ENCODE measurements around the gene RPL5.

DNA sequence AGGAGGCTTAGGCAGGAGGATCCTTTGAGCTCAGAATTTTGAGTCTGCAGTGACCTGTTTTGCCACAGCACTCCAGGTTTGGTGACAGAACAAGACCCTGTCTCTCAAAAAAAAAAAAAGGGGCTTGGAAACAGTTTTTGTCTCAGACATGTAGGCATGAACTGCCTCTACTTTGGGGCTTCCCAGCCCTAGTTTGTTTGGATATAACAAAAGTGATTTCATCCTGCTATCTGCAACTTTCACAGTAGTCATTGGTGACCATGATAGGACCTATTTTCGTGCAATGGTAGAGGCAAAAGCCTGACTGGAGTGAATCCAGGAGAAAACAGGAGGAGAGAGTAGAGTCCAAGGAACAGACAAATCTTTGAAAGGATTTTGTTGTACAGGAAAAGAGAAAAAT is 26.6 kb upstream of the RPL5 start:
- TF ChIP-seq ZBTB33 (IDR thresholded peaks at IDR 0.05; ENCODE audit: extremely low read depth, insufficient replicate concordance, low read length) (no peak), YY1 (IDR thresholded peaks at IDR 0.05; ENCODE audit: extremely low read depth, insufficient replicate concordance, low read depth, low read length) (no peak), RAD21 (IDR thresholded peaks at IDR 0.05; ENCODE audit: low read depth) (no peak), TCF7L2 (IDR thresholded peaks at IDR 0.05; ENCODE audit: borderline replicate concordance, extremely low read depth, insufficient read depth, insufficient read length) (no peak)
- TF ChIP-seq, protein P1, sequence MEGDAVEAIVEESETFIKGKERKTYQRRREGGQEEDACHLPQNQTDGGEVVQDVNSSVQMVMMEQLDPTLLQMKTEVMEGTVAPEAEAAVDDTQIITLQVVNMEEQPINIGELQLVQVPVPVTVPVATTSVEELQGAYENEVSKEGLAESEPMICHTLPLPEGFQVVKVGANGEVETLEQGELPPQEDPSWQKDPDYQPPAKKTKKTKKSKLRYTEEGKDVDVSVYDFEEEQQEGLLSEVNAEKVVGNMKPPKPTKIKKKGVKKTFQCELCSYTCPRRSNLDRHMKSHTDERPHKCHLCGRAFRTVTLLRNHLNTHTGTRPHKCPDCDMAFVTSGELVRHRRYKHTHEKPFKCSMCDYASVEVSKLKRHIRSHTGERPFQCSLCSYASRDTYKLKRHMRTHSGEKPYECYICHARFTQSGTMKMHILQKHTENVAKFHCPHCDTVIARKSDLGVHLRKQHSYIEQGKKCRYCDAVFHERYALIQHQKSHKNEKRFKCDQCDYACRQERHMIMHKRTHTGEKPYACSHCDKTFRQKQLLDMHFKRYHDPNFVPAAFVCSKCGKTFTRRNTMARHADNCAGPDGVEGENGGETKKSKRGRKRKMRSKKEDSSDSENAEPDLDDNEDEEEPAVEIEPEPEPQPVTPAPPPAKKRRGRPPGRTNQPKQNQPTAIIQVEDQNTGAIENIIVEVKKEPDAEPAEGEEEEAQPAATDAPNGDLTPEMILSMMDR (IDR thresholded peaks at IDR 0.05 in 2 of 3, conservative IDR thresholded peaks at IDR 0.05 in 1 of 3; ENCODE audit: borderline replicate concordance in 1 of 3, insufficient read depth in 1 of 3, low read depth in 2 of 3, low read length in 2 of 3), result no peak

Data from HCT116 (cell line).